Nephron progenitor cell (in vitro differentiated cells): ENCODE measurements around the gene BAG3.
A peak's percentile ranks its signal among the peaks of the same experiment; 100 is the strongest.

ENCODE experiments used
- DNase-seq: peaks from one replicate; pipeline ENCODE4 v3.0.0; 2021
- H3K27ac Mint-ChIP-seq: 2 replicates; pipeline ENCODE4 v1.8.0; 2021; ENCODE audit warnings: mild to moderate bottlenecking, moderate library complexity, mixed read lengths
- H3K27me3 Mint-ChIP-seq: 2 replicates; pipeline ENCODE4 v1.8.0; 2021; ENCODE audit warnings: mild to moderate bottlenecking, low read depth, mixed read lengths; ENCODE audit not compliant: poor library complexity
- H3K36me3 Mint-ChIP-seq: 2 replicates; pipeline ENCODE4 v1.8.0; 2021; ENCODE audit warnings: low read depth, mixed read lengths
- H3K4me1 Mint-ChIP-seq: 2 replicates; pipeline ENCODE4 v1.8.0; 2021; ENCODE audit warnings: mixed read lengths
- H3K4me3 Mint-ChIP-seq: 2 replicates; pipeline ENCODE4 v1.8.0; 2021; ENCODE audit warnings: mild to moderate bottlenecking, moderate library complexity, mixed read lengths
- H3K9me3 Mint-ChIP-seq: 2 replicates; pipeline ENCODE4 v1.8.0; 2021; ENCODE audit warnings: mild to moderate bottlenecking, moderate library complexity, mixed read lengths
- CTCF ChIP-seq: fragments of 200-600 bp; sonication (generic); IDR thresholded peaks from 2 replicates; pipeline ENCODE4 v1.5.0; 2021; ENCODE audit warnings: antibody characterized with exemption

The BAG3 gene

GRCh38 chr10:119652361-119652730 is 1.2 kb downstream of the BAG3 start:
- H3K27me3 Mint-ChIP-seq, result peaks cover 10% of the 10 kb centered on the region
- peak overlapping the region; percentile 90 for H3K4me3 Mint-ChIP-seq
- TF ChIP-seq CTCF, result no peak
- H3K4me1 Mint-ChIP-seq, result peaks cover 60% of the 10 kb centered on the region
- H3K27ac Mint-ChIP-seq, result no peak overlapping the region
- H3K36me3 Mint-ChIP-seq, result peaks cover 30% of the 10 kb centered on the region
- no peaks in the 10 kb centered on the region for H3K9me3 Mint-ChIP-seq
- DNase-seq, result no peak

GRCh38 chr10:119653209-119653608 is 2.0 kb downstream of the BAG3 start:
- Mint-ChIP-seq H3K4me3 (peak overlapping the region; percentile 90), H3K36me3 (peaks cover 32% of the 10 kb centered on the region), H3K27me3 (peaks cover 9% of the 10 kb centered on the region), H3K9me3 (no peaks in the 10 kb centered on the region), H3K27ac (no peak overlapping the region), H3K4me1 (peaks cover 68% of the 10 kb centered on the region)
- DNase-seq, result no peak
- no peak for TF ChIP-seq CTCF

GRCh38 chr10:119653916-119654315 is 2.7 kb downstream of the BAG3 start:
- Mint-ChIP-seq H3K27me3 (peaks cover 4% of the 10 kb centered on the region), H3K4me1 (peaks cover 76% of the 10 kb centered on the region), H3K4me3 (peak overlapping the region; percentile 90), H3K27ac (no peak overlapping the region), H3K36me3 (peaks cover 39% of the 10 kb centered on the region), H3K9me3 (no peaks in the 10 kb centered on the region)
- no peak for DNase-seq
- no peak for TF ChIP-seq CTCF

- Mint-ChIP-seq H3K4me3 (peak overlapping the region; percentile 68), H3K27me3 (peaks cover 4% of the 10 kb centered on the region), H3K27ac (peak overlapping the region; percentile 82), H3K36me3 (peaks cover 46% of the 10 kb centered on the region), H3K9me3 (no peaks in the 10 kb centered on the region), H3K4me1 (peaks cover 78% of the 10 kb centered on the region)
- no peak for DNase-seq
- TF ChIP-seq CTCF, result no peak
These were observed 3.4 kb downstream of the BAG3 start for GRCh38 chr10:119654540-119654939.

GRCh38 chr10:119655566-119656001 is 4.4 kb downstream of the BAG3 start:
- peak overlapping the region; percentile 32 for H3K4me3 Mint-ChIP-seq
- H3K36me3 Mint-ChIP-seq, result peaks cover 50% of the 10 kb centered on the region
- DNase-seq, result no peak
- H3K4me1 Mint-ChIP-seq, result peaks cover 73% of the 10 kb centered on the region
- no peak for TF ChIP-seq CTCF
- H3K9me3 Mint-ChIP-seq, result no peaks in the 10 kb centered on the region
- H3K27me3 Mint-ChIP-seq, result no peaks in the 10 kb centered on the region
- H3K27ac Mint-ChIP-seq, result no peak overlapping the region

GRCh38 chr10:119656760-119657159 is 5.6 kb downstream of the BAG3 start:
- Mint-ChIP-seq H3K9me3 (no peaks in the 10 kb centered on the region), H3K27me3 (no peaks in the 10 kb centered on the region), H3K27ac (no peak overlapping the region), H3K4me3 (no peak overlapping the region), H3K4me1 (peaks cover 70% of the 10 kb centered on the region), H3K36me3 (peaks cover 54% of the 10 kb centered on the region)
- no peak for TF ChIP-seq CTCF
- DNase-seq, result no peak
